OCI-LY7 (cell line): ENCODE measurements around the gene RBM47. TPM values are rescaled to one million over a fixed set of nuclear protein-coding genes. Genes with fewer than 3 reads are reported as not detected.

Source experiments
- BruUV-seq: library from RNA; stranded (reverse); fragments of 400-500 nt; replicated peaks from 2 replicates; lab custom pipeline; 2021; lab: Mats Ljungman, UMichigan
- CTCF ChIA-PET: fragments of 300-600 bp; sonication (Branson Sonifier 250); formaldehyde crosslinking; loops from one replicate; lab custom pipeline; 2022; ENCODE audit warnings: antibody characterized with exemption; ENCODE audit not compliant: unreplicated experiment; lab: Charles Lee
- POLR2A ChIA-PET: fragments of 300-600 bp; sonication (Branson Sonifier 250); formaldehyde crosslinking; loops from one replicate; lab custom pipeline; 2022; ENCODE audit warnings: antibody characterized with exemption; lab: Charles Lee
- DNase-seq: peaks from one replicate; pipeline ENCODE4 v3.0.0-alpha.2; 2015; ENCODE audit warnings: low spot score
- H2AFZ ChIP-seq: fragments of 200-600 bp; sonication (generic), shearing (Covaris generic); 2 replicates; pipeline ENCODE4 v1.6.1; 2014; ENCODE audit warnings: mild to moderate bottlenecking, antibody characterized with exemption, low read length, moderate library complexity
- H3K27ac ChIP-seq: fragments of 200-600 bp; sonication (generic); 2 replicates; pipeline ENCODE4 v1.5.1; 2014; ENCODE audit warnings: mixed run types, low read depth, mild to moderate bottlenecking, moderate library complexity, low read length, inconsistent platforms; ENCODE audit not compliant: poor library complexity, severe bottlenecking
- H3K36me3 ChIP-seq: fragments of 200-600 bp; sonication (generic); 2 replicates; pipeline ENCODE4 v1.6.1; 2014; ENCODE audit warnings: mild to moderate bottlenecking, antibody characterized with exemption, low read length, moderate library complexity, mixed read lengths; ENCODE audit not compliant: insufficient read depth
- H3K4me1 ChIP-seq: fragments of 200-600 bp; sonication (generic); 2 replicates; pipeline ENCODE4 v1.5.1; 2014; ENCODE audit warnings: mild to moderate bottlenecking, low read length; ENCODE audit not compliant: insufficient read depth, poor library complexity, severe bottlenecking
- H3K4me2 ChIP-seq: fragments of 200-600 bp; sonication (generic); 2 replicates; pipeline ENCODE4 v1.6.1; 2014; ENCODE audit warnings: mild to moderate bottlenecking, low read length
- H3K4me3 ChIP-seq: fragments of 200-600 bp; sonication (generic); 2 replicates; pipeline ENCODE4 v1.5.1; 2014; ENCODE audit warnings: mild to moderate bottlenecking, low read depth, low read length; ENCODE audit not compliant: poor library complexity, severe bottlenecking
- H3K79me2 ChIP-seq: fragments of 200-600 bp; sonication (generic); 2 replicates; pipeline ENCODE4 v1.6.1; 2016; ENCODE audit warnings: low read depth, mild to moderate bottlenecking, low read length, moderate library complexity, mixed read lengths; ENCODE audit not compliant: insufficient read depth
- H3K9me2 ChIP-seq: fragments of 200-600 bp; sonication (generic); 2 replicates; pipeline ENCODE4 v1.6.1; 2016; ENCODE audit warnings: mild to moderate bottlenecking, low read length, mixed read lengths; ENCODE audit not compliant: insufficient read depth
- H3K9me3 ChIP-seq: fragments of 200-600 bp; sonication (generic); 2 replicates; pipeline ENCODE4 v1.6.1; 2014; ENCODE audit warnings: mild to moderate bottlenecking, mixed run types, low read length, mixed read lengths
- H4K20me1 ChIP-seq: fragments of 200-600 bp; sonication (generic); 2 replicates; pipeline ENCODE4 v1.6.1; 2014; ENCODE audit warnings: mild to moderate bottlenecking, antibody characterized with exemption, low read length, moderate library complexity, mixed read lengths; ENCODE audit not compliant: insufficient read depth
- CTCF ChIP-seq: fragments of 200-600 bp; sonication (generic); conservative IDR thresholded peaks from 2 replicates; pipeline ENCODE4 v1.5.1; 2014; ENCODE audit warnings: mild to moderate bottlenecking, antibody characterized with exemption, low read length, moderate library complexity, mixed read lengths
- EZH2phosphoT487 ChIP-seq: fragments of 200-600 bp; sonication (generic); IDR thresholded peaks from 2 replicates; pipeline ENCODE4 v1.6.1; 2018; ENCODE audit warnings: low read depth, borderline replicate concordance, mild to moderate bottlenecking, mixed run types, antibody characterized with exemption, low read length, moderate library complexity, mixed read lengths
- intact Hi-C: fragments of 100-400 bp; cut with micrococcal nuclease; formaldehyde crosslinking; loops from one replicate; pipeline ENCODE4 v1.10.0; 2022; ENCODE audit not compliant: unreplicated experiment
- total RNA-seq, 2 experiments: library from RNA; depleted of rRNA in 1 of 2; stranded (reverse); fragments of >200 nt in 1 of 2; shearing (Covaris generic) in 1 of 2; gene quantifications; 2 replicates each; pipeline ENCODE4 v1.2.3, GENCODE V29; 2014 to 2022

The RBM47 gene
- total RNA-seq, 2 experiments from 2014 or later: 5.3 to 14.2 TPM

DNA sequence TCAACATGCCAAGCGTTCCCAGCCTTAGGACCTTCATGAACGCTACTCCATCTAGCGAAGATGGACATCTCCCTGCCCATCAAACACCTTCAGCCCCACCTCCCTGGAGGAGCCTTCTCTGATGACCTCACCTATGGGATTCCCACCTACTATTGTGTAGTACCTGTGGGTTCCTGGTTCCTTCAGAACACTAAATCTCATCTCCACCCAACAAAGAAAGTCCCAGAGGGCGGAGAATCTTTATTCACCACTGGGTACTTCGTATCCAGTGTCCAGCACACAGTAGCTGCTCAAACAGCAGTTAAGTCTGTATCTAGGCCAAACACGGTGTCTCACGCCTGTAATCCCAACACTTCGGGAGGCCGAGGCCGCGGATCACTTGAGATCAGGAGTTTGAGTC, 10.1 kb downstream of the RBM47 start:
- POLR2A ChIA-PET: interaction anchor here (0.5 to 0.7 kb wide), 2 partner anchors 13 to 1453 kb away, joined by 3 to 6 read pairs; no protein-coding TSS in a partner anchor
- H3K9me3 ChIP-seq: no peaks in the 10 kb centered on the region
- BruUV-seq: no TSS peak

GRCh38 chr4:40617872-40618271, 11.8 kb downstream of the RBM47 start:
- H3K27ac ChIP-seq: no peak overlapping the region
- H3K9me3 ChIP-seq: no peaks in the 10 kb centered on the region
- no TSS peak for BruUV-seq
- no peak for DNase-seq
- no peaks in the 10 kb centered on the region for H3K9me2 ChIP-seq
- no peak for TF ChIP-seq CTCF
- no peaks in the 10 kb centered on the region for H3K36me3 ChIP-seq
- H3K79me2 ChIP-seq: no peaks in the 10 kb centered on the region
- H4K20me1 ChIP-seq: no peaks in the 10 kb centered on the region
- H3K4me2 ChIP-seq: no peak overlapping the region
- ChIA-PET CTCF (no interaction called here), POLR2A (interaction anchor here (1.2 kb wide), 1 partner anchor 10 kb away, joined by 3 read pairs; no protein-coding TSS in a partner anchor)
- intact Hi-C loops: no loop called here
- H3K4me1 ChIP-seq: peaks cover 20% of the 10 kb centered on the region
- no peak overlapping the region for H2AFZ ChIP-seq
- no peak overlapping the region for H3K4me3 ChIP-seq

More for the DNA sequence above, 10.1 kb downstream of the RBM47 start:
- Histone ChIP-seq H3K4me1 (peaks cover 19% of the 10 kb centered on the region), H3K4me3 (no peak overlapping the region), H3K79me2 (no peaks in the 10 kb centered on the region), H3K4me2 (no peak overlapping the region), H4K20me1 (no peaks in the 10 kb centered on the region), H3K9me2 (no peaks in the 10 kb centered on the region), H2AFZ (no peak overlapping the region), H3K27ac (no peak overlapping the region), H3K36me3 (no peaks in the 10 kb centered on the region)
- intact Hi-C loops: no loop called here
- no peak for DNase-seq
- TF ChIP-seq EZH2phosphoT487: no peak
- TF ChIP-seq CTCF: no peak
- CTCF ChIA-PET: no interaction called here

- ChIA-PET CTCF (no interaction called here), POLR2A (no interaction called here)
- Histone ChIP-seq H3K79me2 (no peaks in the 10 kb centered on the region), H3K27ac (no peak overlapping the region), H3K36me3 (no peaks in the 10 kb centered on the region), H3K4me3 (no peak overlapping the region), H3K9me2 (no peaks in the 10 kb centered on the region), H3K4me1 (peaks cover 5% of the 10 kb centered on the region), H3K4me2 (no peak overlapping the region), H4K20me1 (no peaks in the 10 kb centered on the region), H3K9me3 (no peaks in the 10 kb centered on the region), H2AFZ (no peak overlapping the region)
- DNase-seq: no peak
- no TSS peak for BruUV-seq
- intact Hi-C loops: no loop called here
- TF ChIP-seq CTCF: no peak
- no peak for TF ChIP-seq EZH2phosphoT487
Measured at GRCh38 chr4:40614031-40614430, 15.6 kb downstream of the RBM47 start.
